GM11168 (cell line): ENCODE results near the gene AGPAT3.

Experiments used
- in situ Hi-C: fragments of 300-500 bp; cut with MboI; formaldehyde crosslinking; loops from one replicate; pipeline ENCODE4 v1.12.0; 2022; ENCODE audit warnings: low sequenced_read_pairs; ENCODE audit not compliant: unreplicated experiment

The AGPAT3 gene

DNA sequence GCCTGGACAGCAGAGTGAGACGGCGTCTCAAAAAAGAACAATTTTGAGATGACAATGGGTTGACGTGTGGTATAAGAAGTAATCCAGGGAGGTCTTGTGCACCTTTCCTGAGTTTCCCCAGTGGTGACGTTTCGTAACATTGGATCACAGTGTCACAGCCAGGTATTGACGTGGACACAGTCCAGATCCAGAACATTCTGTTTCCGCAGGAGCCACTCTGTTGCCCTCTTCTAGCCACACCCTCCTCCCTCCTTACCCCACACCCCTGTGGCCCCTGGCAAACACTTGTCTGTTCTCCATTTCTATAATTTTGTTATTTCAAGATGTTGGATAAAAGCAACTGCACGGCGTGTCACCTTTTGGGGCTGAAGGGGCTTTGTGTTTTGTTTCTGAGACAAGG lies 140.6 kb downstream of the AGPAT3 start:
- in situ Hi-C loops, result no loop called here

GRCh38 chr21:44006017-44006619 lies 141.1 kb downstream of the AGPAT3 start:
- in situ Hi-C loops, result no loop called here

- in situ Hi-C loops, result no loop called here
Observed at GRCh38 chr21:44006656-44007055, 141.6 kb downstream of the AGPAT3 start.

DNA sequence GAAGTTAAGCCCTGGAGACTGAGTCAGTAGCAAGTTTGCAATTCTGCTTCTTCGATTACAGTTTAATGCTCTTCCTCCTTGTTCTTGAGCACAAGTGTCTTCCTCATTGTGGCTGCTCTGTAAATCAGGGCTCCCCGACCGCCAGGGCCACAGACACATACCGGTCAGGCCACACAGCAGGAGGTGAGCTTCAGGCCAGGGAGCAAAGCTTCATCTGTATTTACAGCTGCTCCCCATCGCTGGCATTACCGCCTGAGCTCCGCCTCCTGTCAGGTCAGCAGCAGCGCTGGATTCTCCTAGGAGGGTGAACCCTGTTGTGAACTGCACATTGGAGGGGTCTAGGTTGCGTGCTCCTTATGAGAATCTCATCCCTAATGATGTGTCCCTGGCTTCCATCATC lies 145.4 kb downstream of the AGPAT3 start:
- in situ Hi-C loops, result no loop called here

DNA sequence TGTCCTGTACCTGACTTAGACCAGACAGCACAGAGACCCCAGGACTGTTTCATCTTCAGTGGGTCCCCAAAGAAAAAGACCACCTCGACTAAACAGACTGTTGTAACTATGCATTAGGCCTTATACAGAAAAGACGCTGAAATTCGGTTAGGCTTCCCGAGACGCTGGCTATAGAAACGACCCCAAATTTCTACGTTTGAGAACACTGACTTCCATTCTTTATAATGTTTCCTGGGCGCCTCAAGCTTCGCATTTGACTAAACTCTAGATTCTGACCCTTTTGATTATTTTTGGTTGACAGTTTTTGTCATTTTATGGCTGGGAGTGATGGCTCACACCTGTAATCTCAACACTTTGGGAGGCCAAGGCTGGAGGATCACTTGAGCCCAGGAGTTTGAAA lies 146.1 kb downstream of the AGPAT3 start:
- in situ Hi-C loops, result no loop called here

- in situ Hi-C loops, result no loop called here
Observed at GRCh38 chr21:44011579-44012473, 146.8 kb downstream of the AGPAT3 start, which contains the start of gene TRAPPC10. TSS of gene TRAPPC10 (plus strand) at chr21:44012309. CDS start at chr21:44012494, 185 bp downstream.

DNA sequence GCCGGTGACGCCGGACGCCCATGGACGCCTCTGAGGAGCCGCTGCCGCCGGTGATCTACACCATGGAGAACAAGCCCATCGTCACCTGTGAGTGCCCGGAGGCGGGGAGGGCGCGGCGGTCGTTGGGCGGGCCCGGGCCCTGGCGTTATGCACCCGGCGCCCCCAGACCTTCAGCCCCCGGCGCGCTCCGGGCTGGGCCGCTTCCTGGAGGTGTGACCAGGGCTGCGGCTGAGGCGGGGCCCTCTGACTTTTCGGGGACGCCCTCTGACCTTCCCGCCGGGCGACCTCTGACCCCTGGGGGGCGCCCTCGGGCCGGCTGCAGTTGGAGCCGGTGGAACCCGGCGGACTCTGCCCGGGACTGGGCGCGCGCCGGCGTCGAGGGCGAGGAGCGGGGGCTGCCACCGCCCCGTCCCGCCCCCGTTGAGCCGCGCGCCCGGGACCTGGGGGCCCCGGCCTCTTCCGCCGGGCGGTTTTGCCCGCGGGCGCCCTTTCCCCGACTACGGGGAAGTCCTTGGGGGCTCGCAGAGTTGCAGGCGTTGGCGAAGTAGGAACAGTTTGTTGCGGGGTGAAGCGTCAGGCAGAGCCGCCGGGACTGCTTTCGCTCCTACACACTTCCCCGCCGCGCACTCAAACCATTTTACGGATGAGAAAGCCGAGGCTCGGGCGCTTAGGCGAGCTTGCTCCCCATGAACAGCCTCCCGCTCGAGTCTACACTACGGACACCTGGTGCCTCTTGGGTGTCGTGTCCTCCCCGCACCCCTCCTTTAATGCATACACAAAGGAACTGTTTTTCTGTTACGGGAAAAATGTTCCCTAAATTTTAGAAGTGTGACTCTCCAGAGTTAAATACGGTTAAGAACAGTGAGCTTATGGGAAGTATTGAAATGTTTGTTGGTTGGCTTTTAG lies 147.7 kb downstream of the AGPAT3 start:
- in situ Hi-C loops, result no loop called here

DNA sequence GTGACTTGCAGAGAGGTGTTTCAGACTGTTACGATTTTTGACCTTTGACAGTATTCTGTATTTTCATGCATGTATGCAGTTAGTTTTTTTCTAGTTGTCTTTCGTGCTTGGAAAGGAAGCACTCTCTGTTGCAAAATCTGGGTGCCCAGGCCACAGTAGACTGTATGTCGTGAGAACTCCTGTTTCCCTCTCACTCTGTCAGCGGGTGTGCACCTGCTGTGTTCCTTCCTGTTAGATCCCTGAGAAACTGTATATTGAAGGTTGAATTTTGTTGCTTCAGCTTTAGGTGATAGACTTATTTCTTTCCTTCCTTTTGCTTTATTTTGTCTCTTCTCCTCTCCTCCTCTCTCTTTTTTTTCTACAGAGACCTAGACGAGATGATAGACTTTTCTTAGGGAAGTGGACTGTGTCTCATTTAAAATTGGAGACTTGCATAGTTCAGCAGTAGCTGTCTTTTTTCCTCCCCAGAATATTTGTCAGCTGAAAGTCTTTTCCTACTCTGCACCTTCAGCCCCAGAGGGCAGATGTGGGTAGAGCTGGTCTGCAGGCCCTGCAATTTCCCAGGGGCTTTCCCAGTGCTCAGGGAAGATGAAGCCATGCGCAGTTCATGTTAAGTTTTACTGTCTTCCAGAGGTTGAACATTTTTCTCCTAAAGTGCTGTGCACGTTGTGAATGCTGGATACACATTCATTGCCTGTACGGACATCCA lies 148.5 kb downstream of the AGPAT3 start:
- in situ Hi-C loops, result no loop called here

DNA sequence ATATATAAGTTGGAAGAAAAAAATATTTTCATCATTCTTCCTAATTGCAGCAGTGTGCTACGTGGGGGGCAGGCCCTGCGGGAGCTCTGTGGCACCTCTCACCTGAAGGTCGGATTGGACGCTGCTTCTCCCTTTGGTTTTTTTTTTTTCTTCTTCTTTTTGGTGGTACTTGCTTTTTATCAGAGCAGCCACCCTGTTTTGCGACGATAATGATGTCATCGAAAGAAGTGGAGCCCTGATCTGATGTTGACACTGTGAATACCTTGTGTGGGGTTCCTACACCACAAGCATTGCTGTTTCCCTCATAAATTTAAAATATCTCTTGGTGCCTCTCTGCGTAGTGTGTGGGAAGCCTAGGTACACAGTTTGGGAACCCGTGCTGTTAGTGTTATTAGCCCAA lies 152.6 kb downstream of the AGPAT3 start:
- in situ Hi-C loops, result no loop called here

- in situ Hi-C loops, result no loop called here
Observed at GRCh38 chr21:44018127-44018526, 153.1 kb downstream of the AGPAT3 start.

- in situ Hi-C loops, result no loop called here
Observed at GRCh38 chr21:44018813-44019567, 154.0 kb downstream of the AGPAT3 start.

DNA sequence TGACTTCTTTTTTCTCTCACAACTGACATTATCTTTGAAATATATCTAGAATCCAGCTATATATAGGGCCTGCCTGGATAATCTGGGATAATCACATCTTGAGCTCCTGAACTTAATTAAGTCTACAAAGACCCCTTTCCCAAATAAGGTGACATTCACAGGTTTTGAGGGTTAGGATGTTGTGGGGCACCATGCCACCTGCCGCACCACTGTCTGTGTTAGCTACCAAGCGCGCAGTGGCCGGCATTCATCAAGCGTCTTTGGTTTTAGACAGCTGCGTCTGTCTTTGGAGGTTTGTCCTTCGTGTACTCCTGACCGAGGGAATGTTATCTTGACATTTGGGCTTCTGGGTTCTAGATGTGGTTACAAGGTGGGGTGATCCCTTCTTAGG lies 154.5 kb downstream of the AGPAT3 start:
- in situ Hi-C loops, result no loop called here

DNA sequence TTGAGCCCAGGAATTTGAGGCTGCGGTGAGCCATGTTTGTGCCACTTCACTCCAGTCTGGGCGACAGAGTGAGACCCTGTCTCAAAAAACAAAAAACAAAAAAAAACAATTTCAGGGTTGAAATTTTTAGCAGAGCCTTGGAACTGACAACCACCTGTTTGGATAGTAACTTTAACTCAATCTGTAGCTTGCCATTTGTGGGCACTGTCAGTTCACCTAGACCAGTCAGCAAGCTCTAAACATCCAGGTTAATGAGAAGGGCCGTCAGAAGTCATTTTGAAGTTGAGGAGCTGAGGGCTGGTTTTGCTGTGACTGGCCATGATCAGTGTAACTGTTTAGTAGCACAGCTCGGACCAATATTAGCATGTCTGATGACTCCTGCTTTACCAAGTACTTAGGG lies 155.5 kb downstream of the AGPAT3 start:
- in situ Hi-C loops, result no loop called here

GRCh38 chr21:44021064-44021463 lies 156.0 kb downstream of the AGPAT3 start:
- in situ Hi-C loops, result no loop called here

- in situ Hi-C loops, result no loop called here
Observed at GRCh38 chr21:44024257-44024656, 159.2 kb downstream of the AGPAT3 start.

GRCh38 chr21:44024887-44025353 lies 159.9 kb downstream of the AGPAT3 start:
- in situ Hi-C loops, result no loop called here

GRCh38 chr21:44027607-44028286 lies 162.7 kb downstream of the AGPAT3 start:
- in situ Hi-C loops, result no loop called here

DNA sequence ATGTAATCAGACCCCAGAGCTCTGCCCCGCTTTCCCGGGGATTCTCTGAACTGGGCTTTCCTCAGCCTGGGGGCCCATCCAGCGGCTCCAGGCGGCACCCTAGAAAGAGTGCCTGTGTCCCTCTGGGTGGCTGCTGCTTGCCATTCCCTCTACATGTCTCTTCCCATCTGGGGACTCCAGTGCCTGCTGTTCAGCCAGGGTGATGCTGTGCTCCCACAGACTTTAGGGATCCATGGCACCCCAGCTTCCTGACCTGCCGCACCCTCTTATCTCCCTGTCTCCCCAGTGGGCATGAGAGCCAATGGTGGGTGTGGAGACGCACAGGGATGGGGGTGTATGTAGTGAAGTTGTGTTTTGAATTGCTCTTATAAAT lies 163.2 kb downstream of the AGPAT3 start:
- in situ Hi-C loops, result no loop called here
